Panc1 (cell line): Measurements from ENCODE around the gene PHRF1.

Source experiments
- POLR2AphosphoS5 ChIP-seq: IDR thresholded peaks from 2 replicates; pipeline ENCODE4 v1.6.1; 2012; ENCODE audit warnings: mild to moderate bottlenecking, low read depth, low read length, moderate library complexity
- REST ChIP-seq, 2 experiments: IDR thresholded peaks; 2 replicates each; pipeline ENCODE4 v1.6.1; 2011 to 2012; ENCODE audit warnings: low read depth in 2 of 2, control low read depth in 1 of 2, low read length in 1 of 2, mild to moderate bottlenecking in 1 of 2, moderate library complexity in 1 of 2; ENCODE audit not compliant: insufficient read depth in 1 of 2
- TF ChIP-seq, protein P1 (sequence below): fragments of 450-650 bp; IDR thresholded peaks from 2 replicates; pipeline ENCODE4 v1.5.1; 2017; ENCODE audit warnings: mild to moderate bottlenecking

GRCh38 chr11:639332-639955 lies 63.2 kb downstream of the PHRF1 start:
- TF ChIP-seq, protein P1, sequence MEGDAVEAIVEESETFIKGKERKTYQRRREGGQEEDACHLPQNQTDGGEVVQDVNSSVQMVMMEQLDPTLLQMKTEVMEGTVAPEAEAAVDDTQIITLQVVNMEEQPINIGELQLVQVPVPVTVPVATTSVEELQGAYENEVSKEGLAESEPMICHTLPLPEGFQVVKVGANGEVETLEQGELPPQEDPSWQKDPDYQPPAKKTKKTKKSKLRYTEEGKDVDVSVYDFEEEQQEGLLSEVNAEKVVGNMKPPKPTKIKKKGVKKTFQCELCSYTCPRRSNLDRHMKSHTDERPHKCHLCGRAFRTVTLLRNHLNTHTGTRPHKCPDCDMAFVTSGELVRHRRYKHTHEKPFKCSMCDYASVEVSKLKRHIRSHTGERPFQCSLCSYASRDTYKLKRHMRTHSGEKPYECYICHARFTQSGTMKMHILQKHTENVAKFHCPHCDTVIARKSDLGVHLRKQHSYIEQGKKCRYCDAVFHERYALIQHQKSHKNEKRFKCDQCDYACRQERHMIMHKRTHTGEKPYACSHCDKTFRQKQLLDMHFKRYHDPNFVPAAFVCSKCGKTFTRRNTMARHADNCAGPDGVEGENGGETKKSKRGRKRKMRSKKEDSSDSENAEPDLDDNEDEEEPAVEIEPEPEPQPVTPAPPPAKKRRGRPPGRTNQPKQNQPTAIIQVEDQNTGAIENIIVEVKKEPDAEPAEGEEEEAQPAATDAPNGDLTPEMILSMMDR = no peak
- TF ChIP-seq POLR2AphosphoS5 = no peak
- TF ChIP-seq REST (IDR thresholded peaks at IDR 0.05; ENCODE audit: insufficient read depth in 1 of 2, low read depth in 2 of 2, low read length in 1 of 2) = no peak
